ENCODE measurements around the gene CNN2. TPM values are rescaled to one million over a fixed set of nuclear protein-coding genes. Genes with fewer than 3 reads are reported as not detected.

Gene CNN2
- total RNA-seq, 1 donor from 2014 or later = 76.1 TPM

GRCh38 chr19:1082928-1083816 lies 56.8 kb downstream of the CNN2 start:
- H3K4me3 ChIP-seq = peak overlapping the region in 1 of 2 donors; percentile 20
- TF ChIP-seq POLR2AphosphoS5 (IDR thresholded peaks at IDR 0.05; ENCODE audit: insufficient read depth in 1 of 2, low read depth in 1 of 2) = no peak
- TF ChIP-seq POLR2A (IDR thresholded peaks at IDR 0.05) = no peak
- no peak for TF ChIP-seq CTCF (IDR thresholded peaks at IDR 0.05)
- H3K9me3 ChIP-seq = no peaks in the 10 kb centered on the region
- H3K36me3 ChIP-seq = peaks cover 0 to 4% of the 10 kb centered on the region in 2 donors
- H3K27ac ChIP-seq = no peak overlapping the region
- DNase-seq (ENCODE audit: extremely low spot score in 2 of 2) = no peak
- H3K27me3 ChIP-seq = no peaks in the 10 kb centered on the region
- intact Hi-C loops (cut with DNase I) = no loop called here
- H3K4me1 ChIP-seq = peaks cover 21% of the 10 kb centered on the region

GRCh38 chr19:1084024-1084868 lies 57.8 kb downstream of the CNN2 start:
- H3K4me3 ChIP-seq = no peak overlapping the region
- H3K4me1 ChIP-seq = peaks cover 21% of the 10 kb centered on the region
- no peak for DNase-seq (ENCODE audit: extremely low spot score in 2 of 2)
- H3K9me3 ChIP-seq = no peaks in the 10 kb centered on the region
- intact Hi-C loops (cut with DNase I) = no loop called here
- H3K36me3 ChIP-seq = peaks cover 0 to 6% of the 10 kb centered on the region in 2 donors
- TF ChIP-seq POLR2A (IDR thresholded peaks at IDR 0.05) (no peak), CTCF (IDR thresholded peaks at IDR 0.05) (no peak), POLR2AphosphoS5 (IDR thresholded peaks at IDR 0.05; ENCODE audit: insufficient read depth in 1 of 2, low read depth in 1 of 2) (no peak)
- no peak overlapping the region for H3K27ac ChIP-seq
- no peaks in the 10 kb centered on the region for H3K27me3 ChIP-seq

GRCh38 chr19:1085053-1085658 lies 58.7 kb downstream of the CNN2 start:
- intact Hi-C loops (cut with DNase I) = no loop called here
- no peak for DNase-seq (ENCODE audit: extremely low spot score in 2 of 2)
- no peaks in the 10 kb centered on the region for H3K27me3 ChIP-seq
- H3K9me3 ChIP-seq = no peaks in the 10 kb centered on the region
- H3K4me3 ChIP-seq = no peak overlapping the region
- peaks cover 21% of the 10 kb centered on the region for H3K4me1 ChIP-seq
- TF ChIP-seq POLR2A (IDR thresholded peaks at IDR 0.05) = no peak
- TF ChIP-seq POLR2AphosphoS5 (IDR thresholded peaks at IDR 0.05; ENCODE audit: insufficient read depth in 1 of 2, low read depth in 1 of 2) = no peak
- TF ChIP-seq CTCF (IDR thresholded peaks at IDR 0.05) = no peak
- H3K27ac ChIP-seq = no peak overlapping the region
- peaks cover 0 to 11% of the 10 kb centered on the region in 2 donors for H3K36me3 ChIP-seq

GRCh38 chr19:1085676-1086442 lies 59.5 kb downstream of the CNN2 start:
- no peak for DNase-seq (ENCODE audit: extremely low spot score in 2 of 2)
- intact Hi-C loops (cut with DNase I) = no loop called here
- Histone ChIP-seq H3K4me3 (no peak overlapping the region), H3K36me3 (peaks cover 0 to 18% of the 10 kb centered on the region in 2 donors), H3K9me3 (no peaks in the 10 kb centered on the region), H3K27ac (no peak overlapping the region), H3K27me3 (no peaks in the 10 kb centered on the region), H3K4me1 (peaks cover 21% of the 10 kb centered on the region)
- TF ChIP-seq POLR2A (IDR thresholded peaks at IDR 0.05) (no peak), CTCF (IDR thresholded peaks at IDR 0.05) (no peak), POLR2AphosphoS5 (IDR thresholded peaks at IDR 0.05; ENCODE audit: insufficient read depth in 1 of 2, low read depth in 1 of 2) (no peak)

All from vagina (tissue), 2 donors.